Right atrium auricular region (tissue), 2 donors: Measurements from ENCODE around the gene MPRIP. TPM values are rescaled to one million over a fixed set of nuclear protein-coding genes. Genes with fewer than 3 reads are reported as not detected.

ENCODE experiments used
- DNase-seq: peaks from one replicate; pipeline ENCODE4 v3.0.0-alpha.2; 2019; ENCODE audit warnings: low spot score
- H3K27ac ChIP-seq, 2 donors: fragments of 200-600 bp; sonication (generic); 1 replicate in 1 of 2; 2 replicates in 1 of 2; pipeline ENCODE4 v1.5.1; 2016 to 2019
- H3K27me3 ChIP-seq, 2 donors: fragments of 200-600 bp; sonication (generic); one replicate each; pipeline versions ENCODE4 v1.5.1 to v1.6.0; 2017 to 2019
- H3K36me3 ChIP-seq: fragments of 200-600 bp; sonication (generic); one replicate; pipeline ENCODE4 v1.5.1; 2016
- H3K4me1 ChIP-seq, 2 donors: fragments of 200-600 bp; sonication (generic); one replicate each; pipeline versions ENCODE4 v1.5.1 to v1.6.0; 2017 to 2019
- H3K4me3 ChIP-seq, 2 donors: fragments of 200-600 bp; sonication (generic); 1 replicate in 1 of 2; 2 replicates in 1 of 2; pipeline ENCODE4 v1.5.1; 2017 to 2019; ENCODE audit warnings: mild to moderate bottlenecking in 1 of 2, moderate library complexity in 1 of 2
- H3K9me3 ChIP-seq, 2 donors: fragments of 200-600 bp; sonication (generic); one replicate each; pipeline ENCODE4 v1.5.1; 2019
- total RNA-seq, 2 donors: library from RNA; depleted of rRNA; stranded (reverse); fragments of >200 nt; gene quantifications; one replicate each; pipeline ENCODE4 v1.1.0, GENCODE V29; 2016
- TF ChIP-seq, protein P1 (sequence below), 2 donors: fragments of 200-600 bp; sonication (generic); IDR thresholded peaks; one replicate each; pipeline ENCODE4 v1.5.1; 2019; ENCODE audit warnings: antibody characterized with exemption in 2 of 2

MPRIP gene
- total RNA-seq, 2 donors from 2014 or later = 102 to 145 TPM

GRCh38 chr17:17029938-17030337 is 12.3 kb upstream of the MPRIP start:
- Histone ChIP-seq H3K9me3 (no peaks in the 10 kb centered on the region), H3K4me1 (peaks cover 4 to 38% of the 10 kb centered on the region in 2 donors), H3K36me3 (no peaks in the 10 kb centered on the region), H3K4me3 (no peak overlapping the region), H3K27me3 (no peaks in the 10 kb centered on the region), H3K27ac (no peak overlapping the region)
- no peak for DNase-seq
- TF ChIP-seq, protein P1, sequence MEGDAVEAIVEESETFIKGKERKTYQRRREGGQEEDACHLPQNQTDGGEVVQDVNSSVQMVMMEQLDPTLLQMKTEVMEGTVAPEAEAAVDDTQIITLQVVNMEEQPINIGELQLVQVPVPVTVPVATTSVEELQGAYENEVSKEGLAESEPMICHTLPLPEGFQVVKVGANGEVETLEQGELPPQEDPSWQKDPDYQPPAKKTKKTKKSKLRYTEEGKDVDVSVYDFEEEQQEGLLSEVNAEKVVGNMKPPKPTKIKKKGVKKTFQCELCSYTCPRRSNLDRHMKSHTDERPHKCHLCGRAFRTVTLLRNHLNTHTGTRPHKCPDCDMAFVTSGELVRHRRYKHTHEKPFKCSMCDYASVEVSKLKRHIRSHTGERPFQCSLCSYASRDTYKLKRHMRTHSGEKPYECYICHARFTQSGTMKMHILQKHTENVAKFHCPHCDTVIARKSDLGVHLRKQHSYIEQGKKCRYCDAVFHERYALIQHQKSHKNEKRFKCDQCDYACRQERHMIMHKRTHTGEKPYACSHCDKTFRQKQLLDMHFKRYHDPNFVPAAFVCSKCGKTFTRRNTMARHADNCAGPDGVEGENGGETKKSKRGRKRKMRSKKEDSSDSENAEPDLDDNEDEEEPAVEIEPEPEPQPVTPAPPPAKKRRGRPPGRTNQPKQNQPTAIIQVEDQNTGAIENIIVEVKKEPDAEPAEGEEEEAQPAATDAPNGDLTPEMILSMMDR (IDR thresholded peaks at IDR 0.05) = no peak

GRCh38 chr17:17030515-17031211 is 11.6 kb upstream of the MPRIP start:
- Histone ChIP-seq H3K9me3 (no peaks in the 10 kb centered on the region), H3K36me3 (no peaks in the 10 kb centered on the region), H3K4me3 (no peak overlapping the region), H3K27ac (no peak overlapping the region), H3K4me1 (peaks cover 4 to 31% of the 10 kb centered on the region in 2 donors), H3K27me3 (no peaks in the 10 kb centered on the region)
- TF ChIP-seq, protein P1 (IDR thresholded peaks at IDR 0.05) = no peak
- DNase-seq = no peak

GRCh38 chr17:17032131-17032692 is 10.0 kb upstream of the MPRIP start:
- Histone ChIP-seq H3K27ac (peak overlapping the region; percentile 44 to 74), H3K9me3 (no peaks in the 10 kb centered on the region), H3K4me3 (no peak overlapping the region), H3K4me1 (peaks cover 4 to 42% of the 10 kb centered on the region in 2 donors), H3K36me3 (no peaks in the 10 kb centered on the region), H3K27me3 (no peaks in the 10 kb centered on the region)
- TF ChIP-seq, protein P1 (IDR thresholded peaks at IDR 0.05) = no peak
- DNase-seq = no peak

DNA sequence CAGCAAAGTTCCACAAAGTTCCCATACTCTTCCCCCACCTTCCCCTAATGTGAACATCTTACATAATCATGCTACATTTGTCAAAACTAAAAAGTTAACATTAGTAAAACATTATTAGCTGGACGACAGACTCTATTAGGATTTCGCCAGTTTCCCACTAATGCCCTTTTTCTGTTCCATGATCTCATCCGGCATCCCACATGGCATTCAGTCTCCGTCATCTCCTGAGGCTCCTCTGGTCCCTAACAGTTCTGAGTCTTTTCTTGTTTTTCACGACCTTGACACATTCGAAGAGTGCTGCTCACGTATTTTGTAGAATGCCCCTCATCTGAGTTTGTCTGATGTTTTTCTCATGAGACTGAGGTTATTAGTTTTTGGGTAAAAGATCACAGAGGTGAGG is 8.8 kb upstream of the MPRIP start:
- Histone ChIP-seq H3K27me3 (no peaks in the 10 kb centered on the region), H3K4me3 (no peak overlapping the region), H3K4me1 (peaks cover 4 to 36% of the 10 kb centered on the region in 2 donors), H3K27ac (no peak overlapping the region), H3K9me3 (no peaks in the 10 kb centered on the region), H3K36me3 (no peaks in the 10 kb centered on the region)
- TF ChIP-seq, protein P1 (IDR thresholded peaks at IDR 0.05) = no peak
- DNase-seq = no peak

- H3K4me1 ChIP-seq = peaks cover 4 to 30% of the 10 kb centered on the region in 2 donors
- DNase-seq = no peak
- no peaks in the 10 kb centered on the region for H3K9me3 ChIP-seq
- no peak overlapping the region for H3K4me3 ChIP-seq
- TF ChIP-seq, protein P1 (IDR thresholded peaks at IDR 0.05) = no peak
- no peaks in the 10 kb centered on the region for H3K36me3 ChIP-seq
- H3K27me3 ChIP-seq = no peaks in the 10 kb centered on the region
- H3K27ac ChIP-seq = no peak overlapping the region
Observed at GRCh38 chr17:17034026-17034425, 8.2 kb upstream of the MPRIP start.
